ENCODE data around the gene CYP19A1. TPM values are rescaled to one million over a fixed set of nuclear protein-coding genes. Genes with fewer than 3 reads are reported as not detected.
A peak's percentile ranks its signal among the peaks of the same experiment; 100 is the strongest.

CYP19A1 gene
- polyA plus RNA-seq, 1 of the 3 experiments (the other 2 are of a cell fraction), result 0.03 TPM

DNA sequence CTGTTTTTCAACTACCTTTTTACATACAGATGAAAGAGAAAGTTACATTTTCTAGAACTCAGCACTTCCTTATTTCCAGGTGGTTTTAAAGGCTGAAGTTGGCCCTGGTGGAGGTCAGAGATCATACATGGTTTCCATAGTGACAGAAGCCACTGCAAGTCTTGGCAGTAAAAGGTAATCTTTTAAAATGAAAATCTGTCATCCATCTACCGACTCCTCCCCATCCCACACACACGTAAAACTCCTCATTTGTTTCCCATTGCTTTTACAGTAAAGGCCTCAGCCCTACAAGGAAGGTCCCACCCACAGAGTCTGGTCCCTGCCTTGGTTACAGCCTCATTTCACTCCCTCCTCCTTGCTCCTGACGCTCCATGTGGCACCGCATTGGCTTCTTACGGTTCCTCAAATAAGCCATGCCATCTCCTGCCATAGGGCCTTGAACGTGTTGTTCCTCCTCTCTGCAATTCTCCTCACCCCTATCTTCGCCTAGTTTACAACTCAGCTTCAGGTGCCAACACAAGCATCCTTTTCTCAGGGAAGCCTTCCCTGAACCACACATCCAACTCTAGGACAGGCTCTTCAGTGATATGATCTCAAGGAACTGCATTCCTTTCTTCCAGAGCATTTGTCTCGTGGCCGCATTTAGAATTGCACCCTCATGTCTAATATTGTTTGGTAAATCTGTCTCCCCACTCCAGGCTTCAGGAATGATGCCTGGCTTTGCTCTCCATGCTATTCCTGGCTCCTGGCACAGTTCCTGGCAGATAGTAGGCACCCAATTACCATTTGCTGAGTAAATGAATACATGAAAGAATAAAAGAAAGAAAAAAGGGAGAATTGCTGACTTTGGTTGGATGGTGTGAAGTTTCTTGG, 2.6 kb downstream of the CYP19A1 start:
- H3K9me3 ChIP-seq, result no peaks in the 10 kb centered on the region
- H3K4me3 ChIP-seq (ENCODE audit: low read depth in 2 of 2, low read length in 1 of 2), result no peak overlapping the region
- H3K4me2 ChIP-seq, result no peak overlapping the region
- H2AFZ ChIP-seq (ENCODE audit: low read depth), result no peak overlapping the region
- no peaks in the 10 kb centered on the region for H3K27me3 ChIP-seq (ENCODE audit: insufficient read depth)
- H3K9ac ChIP-seq, result no peak overlapping the region
- no peaks in the 10 kb centered on the region for H3K79me2 ChIP-seq (ENCODE audit: insufficient read depth)
- H3K36me3 ChIP-seq (replicated peaks in 1 of 2; ENCODE audit: control insufficient read depth in 1 of 2, insufficient read depth in 2 of 2, low read length in 1 of 2), result no peaks in the 10 kb centered on the region
- WGBS (ENCODE audit: low lambda C conversion rate), result 49% methylated on average over 9 of the region's 9 CpGs
- DNase-seq, result no peak
- H3K27ac ChIP-seq (ENCODE audit: low read depth in 2 of 2, low read length in 1 of 2), result no peak overlapping the region
- TF ChIP-seq, protein P1, sequence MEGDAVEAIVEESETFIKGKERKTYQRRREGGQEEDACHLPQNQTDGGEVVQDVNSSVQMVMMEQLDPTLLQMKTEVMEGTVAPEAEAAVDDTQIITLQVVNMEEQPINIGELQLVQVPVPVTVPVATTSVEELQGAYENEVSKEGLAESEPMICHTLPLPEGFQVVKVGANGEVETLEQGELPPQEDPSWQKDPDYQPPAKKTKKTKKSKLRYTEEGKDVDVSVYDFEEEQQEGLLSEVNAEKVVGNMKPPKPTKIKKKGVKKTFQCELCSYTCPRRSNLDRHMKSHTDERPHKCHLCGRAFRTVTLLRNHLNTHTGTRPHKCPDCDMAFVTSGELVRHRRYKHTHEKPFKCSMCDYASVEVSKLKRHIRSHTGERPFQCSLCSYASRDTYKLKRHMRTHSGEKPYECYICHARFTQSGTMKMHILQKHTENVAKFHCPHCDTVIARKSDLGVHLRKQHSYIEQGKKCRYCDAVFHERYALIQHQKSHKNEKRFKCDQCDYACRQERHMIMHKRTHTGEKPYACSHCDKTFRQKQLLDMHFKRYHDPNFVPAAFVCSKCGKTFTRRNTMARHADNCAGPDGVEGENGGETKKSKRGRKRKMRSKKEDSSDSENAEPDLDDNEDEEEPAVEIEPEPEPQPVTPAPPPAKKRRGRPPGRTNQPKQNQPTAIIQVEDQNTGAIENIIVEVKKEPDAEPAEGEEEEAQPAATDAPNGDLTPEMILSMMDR (IDR thresholded peaks at IDR 0.05), result 0 out of 2 replicates have a peak, but pooled peaks have one; percentile 7
- no peak for TF ChIP-seq TCF12 (IDR thresholded peaks at IDR 0.05)
- CTCF ChIA-PET, result interaction anchor here (0.9 to 1.0 kb wide), 2 partner anchors 19 to 45 kb away, joined by 3 read pairs; no protein-coding TSS in a partner anchor
- no peaks in the 10 kb centered on the region for H3K9me2 ChIP-seq
- POLR2A ChIA-PET, result no interaction called here
- no peaks in the 10 kb centered on the region for H4K20me1 ChIP-seq (ENCODE audit: insufficient read depth)
- no peaks in the 10 kb centered on the region; a peak in 1 of 4 replicates for H3K4me1 ChIP-seq (ENCODE audit: control insufficient read depth in 1 of 2, insufficient read depth in 2 of 2, low read depth in 1 of 2, low read length in 1 of 2)
- H3F3A ChIP-seq (replicated peaks; ENCODE audit: insufficient read depth), result no peaks in the 10 kb centered on the region

DNA sequence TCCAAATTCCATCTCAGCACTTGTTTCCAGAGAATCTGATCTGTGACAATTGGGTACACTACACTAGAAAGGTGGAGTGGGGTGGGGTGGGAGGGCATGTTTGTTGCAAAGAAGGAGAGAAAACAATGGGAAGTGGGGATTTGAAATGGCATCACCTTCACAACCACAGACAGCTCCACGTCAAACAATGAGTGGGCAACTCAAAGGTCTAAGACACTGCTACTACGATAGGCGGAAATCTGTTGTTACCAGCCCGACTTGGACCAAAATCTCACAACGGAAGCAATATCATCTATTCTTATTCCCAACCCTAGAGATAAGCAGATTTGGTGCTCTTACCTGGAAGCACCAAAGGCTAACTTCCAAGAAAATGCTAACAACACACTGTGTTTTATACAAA, 3.3 kb downstream of the CYP19A1 start:
- H2AFZ ChIP-seq (ENCODE audit: low read depth), result no peak overlapping the region
- no peak for DNase-seq
- TF ChIP-seq EZH2phosphoT487 (IDR thresholded peaks at IDR 0.05; ENCODE audit: borderline replicate concordance, low read depth) (no peak), FOSL2 (IDR thresholded peaks at IDR 0.05; ENCODE audit: borderline replicate concordance, low read depth) (no peak), RAD21 (IDR thresholded peaks at IDR 0.05; ENCODE audit: low read length) (no peak), MXI1 (IDR thresholded peaks at IDR 0.05; ENCODE audit: low read depth, low read length) (no peak), JUND (IDR thresholded peaks at IDR 0.05) (no peak), RFX5 (IDR thresholded peaks at IDR 0.05; ENCODE audit: low read length) (no peak), ELF1 (IDR thresholded peaks at IDR 0.05) (no peak), TAF1 (IDR thresholded peaks at IDR 0.05; ENCODE audit: borderline replicate concordance, low read depth, low read length) (no peak)
- TF ChIP-seq, protein P1 (IDR thresholded peaks at IDR 0.05), result no peak
- H3K9me2 ChIP-seq, result no peaks in the 10 kb centered on the region
- H3K4me2 ChIP-seq, result no peak overlapping the region
- no peak overlapping the region for H3K27ac ChIP-seq (ENCODE audit: low read depth in 2 of 2, low read length in 1 of 2)
- CTCF ChIA-PET, result interaction anchor here (1.0 to 1.2 kb wide), 2 partner anchors 15 to 34 kb away, joined by 3 read pairs; no protein-coding TSS in a partner anchor
- H3K4me3 ChIP-seq (ENCODE audit: low read depth in 2 of 2, low read length in 1 of 2), result no peak overlapping the region
- WGBS (ENCODE audit: low lambda C conversion rate), result 65% methylated on average over 5 of the region's 5 CpGs
- H4K20me1 ChIP-seq (ENCODE audit: insufficient read depth), result no peaks in the 10 kb centered on the region
- H3K27me3 ChIP-seq (ENCODE audit: insufficient read depth), result no peaks in the 10 kb centered on the region
- no peaks in the 10 kb centered on the region for H3K79me2 ChIP-seq (ENCODE audit: insufficient read depth)
- no peaks in the 10 kb centered on the region for H3F3A ChIP-seq (replicated peaks; ENCODE audit: insufficient read depth)
- H3K36me3 ChIP-seq (replicated peaks in 1 of 2; ENCODE audit: control insufficient read depth in 1 of 2, insufficient read depth in 2 of 2, low read length in 1 of 2), result no peaks in the 10 kb centered on the region
- H3K9ac ChIP-seq, result no peak overlapping the region
- H3K9me3 ChIP-seq, result no peaks in the 10 kb centered on the region
- POLR2A ChIA-PET, result no interaction called here
- H3K4me1 ChIP-seq (ENCODE audit: control insufficient read depth in 1 of 2, insufficient read depth in 2 of 2, low read depth in 1 of 2, low read length in 1 of 2), result no peaks in the 10 kb centered on the region

Data from SK-N-SH (cell line).